GM19455 (cell line): ENCODE results near the gene ZNF562.
A peak's percentile ranks its signal among the peaks of the same experiment; 100 is the strongest.

Experiments used
- ATAC-seq: cut with Tn5 transposase; IDR thresholded peaks from one replicate; pipeline ENCODE4 v1.9.1; 2021; ENCODE audit not compliant: unreplicated experiment

The ZNF562 gene

DNA sequence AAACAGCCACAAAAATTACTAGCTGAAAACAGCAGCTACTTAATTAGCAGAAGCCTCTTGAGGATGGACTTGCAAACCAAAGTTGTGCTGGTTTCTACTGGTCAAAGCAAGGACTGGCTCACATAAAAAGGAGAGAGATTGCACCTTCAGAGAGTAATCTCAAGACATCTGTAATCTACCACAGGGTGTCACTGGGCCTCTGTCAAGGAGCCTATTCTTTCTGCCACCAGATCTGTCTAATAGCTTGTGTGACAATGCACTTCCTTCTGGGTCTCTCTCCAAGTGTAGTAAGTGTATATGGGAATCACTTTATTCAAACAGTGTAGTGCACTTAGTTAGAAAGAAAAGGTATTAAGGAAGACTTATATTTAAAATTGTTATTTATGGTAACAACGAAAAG lies 29.4 kb downstream of the ZNF562 start:
- no peak for ATAC-seq

DNA sequence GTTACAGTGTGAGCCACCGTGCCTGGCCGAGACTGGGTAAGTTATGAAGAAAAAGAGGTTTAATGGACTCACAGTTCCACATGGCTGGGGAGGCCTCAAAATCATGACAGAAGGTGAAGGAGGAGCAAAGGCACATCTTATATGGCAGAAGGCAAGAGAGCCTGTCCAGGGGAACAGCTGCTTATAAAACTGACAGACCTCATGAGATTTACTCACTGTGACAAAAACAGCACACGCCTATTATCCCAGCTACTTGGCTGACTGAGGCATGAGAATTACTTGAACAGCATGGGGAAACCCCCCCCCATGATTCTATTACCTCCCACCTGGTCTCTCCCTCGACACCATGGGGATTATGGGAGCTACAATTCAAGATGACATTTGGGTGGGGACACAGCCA lies 30.4 kb downstream of the ZNF562 start:
- no peak for ATAC-seq

DNA sequence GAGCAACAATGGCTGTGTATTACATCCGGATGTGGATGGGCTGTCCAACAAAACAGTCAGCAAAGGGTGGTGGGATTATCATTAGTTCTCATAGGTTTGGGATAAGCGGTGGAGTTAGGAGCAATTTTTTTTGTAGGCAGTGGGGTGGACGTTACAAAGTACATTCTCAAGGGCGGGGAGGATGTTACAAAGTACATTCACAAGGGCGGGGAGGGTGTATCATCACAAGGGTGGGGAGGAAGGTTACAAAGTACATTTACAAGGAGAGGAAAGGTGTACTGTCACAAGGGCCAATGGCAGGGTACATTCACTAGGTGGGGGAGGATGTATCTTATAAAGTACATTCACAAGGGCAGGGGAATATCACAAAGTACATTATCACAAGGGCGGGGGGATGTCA lies 33.1 kb downstream of the ZNF562 start:
- no peak for ATAC-seq

- ATAC-seq = no peak
Measured at GRCh38 chr19:9640956-9641355, 33.9 kb downstream of the ZNF562 start.

- ATAC-seq = no peak
Measured at GRCh38 chr19:9636018-9636417, 38.9 kb downstream of the ZNF562 start.

GRCh38 chr19:9627856-9628255 lies 47.0 kb downstream of the ZNF562 start:
- ATAC-seq = no peak

- ATAC-seq = no peak
Measured at GRCh38 chr19:9622531-9622930, 52.4 kb downstream of the ZNF562 start.

GRCh38 chr19:9621156-9622037 lies 53.5 kb downstream of the ZNF562 start, which contains the start of gene ZNF561:
TSS of gene ZNF561 (minus strand) at chr19:9621232. CDS start at chr19:9619456, 1,776 bp downstream.
- ATAC-seq = peak; percentile 69

GRCh38 chr19:9620842-9621155 lies 54.1 kb downstream of the ZNF562 start:
- ATAC-seq = peak; percentile 10

- ATAC-seq = no peak
Measured at GRCh38 chr19:9615844-9616243, 59.1 kb downstream of the ZNF562 start.

DNA sequence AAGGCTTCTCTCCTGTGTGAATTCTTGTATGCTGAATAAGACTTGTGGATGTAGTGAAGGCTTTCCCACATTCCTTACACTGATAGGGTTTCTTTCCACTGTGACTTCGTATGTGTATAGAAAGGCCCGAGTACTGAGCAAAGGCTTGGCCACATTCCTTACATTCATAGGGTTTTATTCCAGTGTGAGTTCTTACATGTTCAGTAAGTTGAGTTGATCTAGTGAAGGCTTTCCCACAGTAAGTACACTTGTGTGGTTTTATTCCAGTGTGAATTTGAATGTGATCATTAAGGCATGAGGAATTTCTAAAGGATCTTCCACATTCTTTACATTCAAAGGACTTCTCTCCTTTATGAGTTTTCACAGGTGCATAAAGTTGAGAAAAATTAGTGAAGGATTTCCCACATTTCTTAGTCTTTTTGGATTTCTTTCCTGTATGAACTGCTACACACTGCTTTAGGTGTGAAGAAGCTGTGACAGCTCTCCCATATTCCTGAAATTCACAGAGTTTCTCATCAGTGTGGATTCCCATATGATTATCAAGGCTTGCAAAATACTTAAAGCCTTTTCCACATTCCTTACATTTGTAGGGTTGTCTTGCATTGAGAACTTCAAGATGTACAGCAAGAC lies 64.3 kb downstream of the ZNF562 start:
- ATAC-seq = no peak

DNA sequence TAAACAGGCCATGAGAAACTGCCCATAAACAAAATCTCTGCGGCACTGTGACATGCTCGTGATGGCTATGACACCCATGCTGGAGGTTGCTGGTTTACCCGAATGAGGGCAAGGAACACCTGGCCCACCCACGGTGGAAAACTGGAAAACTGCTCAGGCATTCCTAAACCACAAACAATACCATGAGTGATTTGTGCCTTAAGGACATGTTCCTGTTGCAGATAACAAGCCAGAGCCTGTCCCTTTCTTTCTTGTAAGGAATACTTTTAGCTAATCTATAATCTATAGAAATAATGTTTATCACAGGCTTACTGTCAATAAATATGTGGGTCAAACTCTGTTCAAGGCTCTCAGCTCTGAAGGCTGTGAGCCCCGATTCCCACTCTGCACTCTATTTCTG lies 66.0 kb downstream of the ZNF562 start:
- no peak for ATAC-seq

- ATAC-seq = no peak
Measured at GRCh38 chr19:9597027-9597426, 77.9 kb downstream of the ZNF562 start.
